Testis (tissue), 2 donors: Measurements from ENCODE around the gene CDK5RAP3.

ENCODE experiments used
- CTCF ChIP-seq, 3 experiments: fragments of 450-650 bp in 2 of 3; fragments of 200-600 bp in 1 of 3; sonication (generic) in 1 of 3; IDR thresholded peaks; one replicate each; pipeline ENCODE4 v1.5.1; 2016 to 2019; ENCODE audit warnings: antibody characterized with exemption in 3 of 3, mild to moderate bottlenecking in 2 of 3, moderate library complexity in 1 of 3
- POLR2A ChIP-seq: fragments of 450-650 bp; IDR thresholded peaks from one replicate; pipeline ENCODE4 v1.6.1; 2017; ENCODE audit warnings: antibody characterized with exemption, mild to moderate bottlenecking, moderate library complexity

GRCh38 chr17:48024149-48025039 lies 53.5 kb downstream of the CDK5RAP3 start:
- TF ChIP-seq CTCF (IDR thresholded peaks at IDR 0.05): peak in 1 of 3 experiments; percentile 6
- TF ChIP-seq POLR2A: no peak
